Stimulated activated naive B cell treated with anti-CD40 and anti-IgM and Interleukin-4, amounts not matched to agents 10 μg/mL and 1 μg/mL and 100 μg/mL, for 72 hours (primary cell): ENCODE measurements around the gene ALG10.
A peak's percentile ranks its signal among the peaks of the same experiment; 100 is the strongest.
"Not testable (repeated sequence)": the region's sequence is repeated elsewhere in the genome, so short reads cannot be mapped to it uniquely, and the experiment has no call there.

Source experiments
- ATAC-seq, 2 donors: fragments of 150-1000 bp; cut with Tn5 transposase; replicated peaks; 2 replicates each; pipeline ENCODE4 v1.10.0; 2021; ENCODE audit warnings: moderate library complexity in 1 of 2
- DNase-seq: peaks from one replicate; pipeline ENCODE4 v3.0.0; 2021
- H3K27ac Mint-ChIP-seq: one replicate; pipeline ENCODE4 v1.8.0; 2022; ENCODE audit warnings: mild to moderate bottlenecking, mixed read lengths
- H3K27me3 Mint-ChIP-seq, 2 donors: one replicate each; pipeline ENCODE4 v1.8.0; 2022; ENCODE audit warnings: mixed read lengths in 2 of 2
- H3K36me3 Mint-ChIP-seq, 2 donors: one replicate each; pipeline ENCODE4 v1.8.0; 2022; ENCODE audit warnings: mixed read lengths in 2 of 2, mild to moderate bottlenecking in 1 of 2
- H3K4me1 Mint-ChIP-seq, 2 donors: one replicate each; pipeline ENCODE4 v1.8.0; 2022; ENCODE audit warnings: mixed read lengths in 2 of 2, mild to moderate bottlenecking in 1 of 2
- H3K4me3 Mint-ChIP-seq, 2 donors: one replicate each; pipeline ENCODE4 v1.8.0; 2022; ENCODE audit warnings: mild to moderate bottlenecking in 2 of 2, mixed read lengths in 2 of 2, moderate library complexity in 1 of 2
- H3K9me3 Mint-ChIP-seq, 2 donors: one replicate each; pipeline ENCODE4 v1.8.0; 2022; ENCODE audit warnings: mixed read lengths in 2 of 2, mild to moderate bottlenecking in 1 of 2

Gene ALG10

GRCh38 chr12:34047855-34048254, 25.6 kb downstream of the ALG10 start:
- Mint-ChIP-seq H3K9me3 (peaks cover 19 to 34% of the 10 kb centered on the region in 2 donors), H3K36me3 (peaks cover 7 to 16% of the 10 kb centered on the region in 2 donors)
- H3K27ac Mint-ChIP-seq, ATAC-seq, H3K27me3 Mint-ChIP-seq, H3K4me1 Mint-ChIP-seq, H3K4me3 Mint-ChIP-seq, DNase-seq: not testable (repeated sequence)

GRCh38 chr12:34048714-34049113, 26.4 kb downstream of the ALG10 start:
- H3K27me3 Mint-ChIP-seq = no peaks in the 10 kb centered on the region
- H3K27ac Mint-ChIP-seq = no peak overlapping the region
- peaks cover 19 to 34% of the 10 kb centered on the region in 2 donors for H3K9me3 Mint-ChIP-seq
- no peak overlapping the region for H3K4me3 Mint-ChIP-seq
- H3K4me1 Mint-ChIP-seq = no peaks in the 10 kb centered on the region
- peaks cover 7 to 16% of the 10 kb centered on the region in 2 donors for H3K36me3 Mint-ChIP-seq
- no peak for DNase-seq
- ATAC-seq = no peak

- ATAC-seq (no peak), DNase-seq (no peak)
- Mint-ChIP-seq H3K4me1 (peaks cover 0 to 3% of the 10 kb centered on the region in 2 donors), H3K9me3 (peaks cover 19 to 34% of the 10 kb centered on the region in 2 donors), H3K4me3 (no peak overlapping the region), H3K27ac (no peak overlapping the region), H3K27me3 (no peaks in the 10 kb centered on the region), H3K36me3 (peaks cover 7 to 12% of the 10 kb centered on the region in 2 donors)
These were observed 29.2 kb downstream of the ALG10 start for GRCh38 chr12:34051486-34051885.

GRCh38 chr12:34054938-34055337, 32.6 kb downstream of the ALG10 start:
- Mint-ChIP-seq H3K4me3 (no peak overlapping the region), H3K27ac (no peak overlapping the region), H3K9me3 (peaks cover 10 to 20% of the 10 kb centered on the region in 2 donors), H3K4me1 (peaks cover 0 to 3% of the 10 kb centered on the region in 2 donors), H3K36me3 (no peaks in the 10 kb centered on the region), H3K27me3 (no peaks in the 10 kb centered on the region)
- DNase-seq (no peak), ATAC-seq (peak in 1 of 2 donors; percentile 22)
